Germinal center (tissue), 1 donor: Measurements from ENCODE around the gene FMNL3.

Experiments
- DNase-seq: peaks from one replicate; pipeline ENCODE4 v3.0.0; 2012; ENCODE audit warnings: mixed read lengths, low spot score

Gene FMNL3

DNA sequence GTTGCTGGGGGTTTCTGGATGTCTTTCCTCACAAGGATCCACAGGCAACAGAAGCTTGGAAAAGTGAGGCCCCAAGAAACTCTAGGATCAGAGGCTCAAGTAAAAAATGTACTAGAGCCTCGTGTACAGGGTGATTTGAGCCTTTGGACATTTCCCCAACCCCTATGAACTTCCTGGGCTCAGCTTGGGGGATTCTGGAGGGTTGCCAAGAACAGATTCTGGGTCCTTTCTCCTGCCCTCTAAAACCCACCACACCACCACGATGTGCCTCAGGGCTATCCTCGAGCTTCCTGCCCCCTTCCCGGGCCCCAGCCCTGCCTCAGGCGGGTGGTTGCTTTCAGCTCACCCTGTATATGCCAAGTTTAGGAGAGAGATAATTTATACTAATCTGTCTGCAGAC, 102.3 kb downstream of the FMNL3 start:
- no peak for DNase-seq

DNA sequence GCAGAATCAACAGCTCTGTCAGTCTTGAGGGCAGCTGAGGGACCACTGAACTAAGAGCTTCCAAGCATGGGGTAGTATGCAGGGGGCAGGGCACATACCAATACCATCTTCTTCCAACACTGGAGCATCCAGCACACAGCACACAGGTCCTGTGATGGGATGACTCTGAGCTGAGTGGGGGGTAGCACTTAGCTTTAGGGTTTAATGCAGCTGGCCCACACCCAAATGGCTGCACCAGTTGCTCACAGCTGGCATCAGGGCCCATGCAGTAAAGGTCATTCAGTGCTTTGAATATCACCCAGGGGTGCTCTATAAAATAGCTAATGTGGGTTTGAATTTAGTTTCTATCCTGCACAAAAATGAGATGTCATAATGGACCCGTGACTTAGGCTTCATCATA, 103.5 kb downstream of the FMNL3 start:
- DNase-seq = no peak

DNA sequence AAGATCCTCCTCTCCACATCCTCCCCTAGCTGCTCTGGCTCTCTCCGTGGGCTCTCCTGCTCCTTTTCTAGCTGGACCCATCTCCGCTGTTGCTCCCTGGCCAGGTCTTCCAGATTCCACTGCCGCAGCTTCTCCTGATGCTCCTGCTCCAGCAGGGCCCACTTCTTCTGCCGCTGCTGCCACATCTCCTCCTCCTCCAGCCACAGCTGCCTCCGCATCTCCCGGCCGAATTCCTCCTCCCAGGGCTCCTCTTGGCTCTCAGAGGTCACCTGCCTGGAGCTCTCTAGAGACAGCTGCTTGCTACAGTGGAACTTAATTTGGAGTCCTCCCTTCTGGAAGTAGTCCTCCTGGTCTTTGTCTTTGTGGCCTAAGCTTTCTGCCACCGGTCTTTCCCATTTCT, 107.2 kb downstream of the FMNL3 start:
- no peak for DNase-seq

DNA sequence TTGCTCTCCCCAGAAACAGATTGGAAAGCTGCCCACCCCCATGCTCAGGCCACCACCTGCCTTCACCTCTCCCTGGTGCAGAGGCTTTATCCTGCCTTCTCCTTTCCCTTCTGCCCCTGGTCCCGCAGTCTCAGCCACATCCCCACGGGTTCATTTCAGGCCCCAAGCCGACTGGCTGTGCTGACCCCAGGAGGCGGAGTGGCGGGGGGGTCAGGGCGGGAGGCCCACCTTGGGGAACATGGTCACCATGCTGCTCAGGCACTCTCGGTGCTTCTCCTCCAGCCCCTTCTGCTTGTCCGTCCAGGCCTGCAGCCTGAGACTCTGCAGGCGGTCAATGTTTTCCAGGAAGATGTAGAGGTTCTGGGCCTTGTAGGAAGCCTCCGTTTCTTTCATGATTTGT, 108.7 kb downstream of the FMNL3 start:
- no peak for DNase-seq

DNA sequence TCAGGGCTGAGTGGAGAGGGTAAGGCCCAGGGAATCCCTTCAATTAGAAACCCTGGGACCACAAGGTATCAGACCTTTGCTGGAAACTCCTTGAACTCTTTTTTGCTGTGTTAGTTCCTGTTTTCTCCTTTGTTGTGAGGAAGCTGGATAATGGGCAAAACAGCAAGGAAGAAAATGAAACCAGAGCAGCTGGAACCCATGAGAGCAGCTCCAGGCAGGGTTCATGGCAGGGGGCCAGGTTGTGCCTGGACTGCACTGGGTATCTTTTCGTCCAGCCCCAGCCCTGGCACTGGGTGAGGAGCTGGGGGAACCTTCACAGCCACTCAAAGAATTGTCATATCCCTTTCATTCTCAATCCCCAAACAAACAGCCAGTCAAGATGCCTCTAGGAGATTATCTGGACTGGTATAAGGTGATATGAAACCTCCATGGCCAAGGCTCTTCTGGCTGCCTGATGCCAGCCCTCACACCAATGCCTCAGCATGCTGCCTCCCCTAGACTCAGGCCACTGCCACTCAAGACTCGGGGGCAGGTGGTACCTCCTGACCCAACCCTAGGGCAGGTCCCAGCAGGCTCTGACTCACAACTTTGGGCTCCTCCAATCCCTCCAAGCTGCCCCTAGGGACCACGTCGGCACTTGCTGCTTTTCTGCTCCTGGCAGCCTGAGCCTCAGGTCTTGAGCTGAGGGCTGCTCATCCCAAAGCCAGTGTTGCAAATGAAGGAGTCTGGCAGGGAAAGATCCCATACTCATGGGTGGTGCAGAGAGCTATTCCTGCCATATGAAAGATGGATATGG, 118.3 kb downstream of the FMNL3 start:
- no peak for DNase-seq

DNA sequence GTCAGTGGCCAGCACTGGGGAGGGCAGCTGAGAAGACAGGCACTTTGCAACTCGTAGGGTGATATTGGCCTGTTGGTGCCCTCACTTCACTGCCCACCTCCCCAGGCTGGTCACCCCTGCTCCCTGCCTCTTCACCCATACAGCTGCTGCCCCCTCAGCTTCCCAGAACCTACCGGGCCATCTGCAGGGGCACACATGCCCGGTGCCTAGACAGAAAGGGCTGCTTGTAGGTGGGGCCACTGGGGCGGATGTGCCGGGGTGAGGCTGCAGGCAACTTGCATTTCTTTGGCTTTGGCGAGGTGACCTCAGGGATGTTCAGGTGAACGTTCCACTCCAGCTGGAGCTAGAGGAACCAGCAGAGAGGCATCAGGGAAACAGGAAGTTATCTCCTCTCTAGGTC, 118.9 kb downstream of the FMNL3 start:
- DNase-seq = no peak

DNA sequence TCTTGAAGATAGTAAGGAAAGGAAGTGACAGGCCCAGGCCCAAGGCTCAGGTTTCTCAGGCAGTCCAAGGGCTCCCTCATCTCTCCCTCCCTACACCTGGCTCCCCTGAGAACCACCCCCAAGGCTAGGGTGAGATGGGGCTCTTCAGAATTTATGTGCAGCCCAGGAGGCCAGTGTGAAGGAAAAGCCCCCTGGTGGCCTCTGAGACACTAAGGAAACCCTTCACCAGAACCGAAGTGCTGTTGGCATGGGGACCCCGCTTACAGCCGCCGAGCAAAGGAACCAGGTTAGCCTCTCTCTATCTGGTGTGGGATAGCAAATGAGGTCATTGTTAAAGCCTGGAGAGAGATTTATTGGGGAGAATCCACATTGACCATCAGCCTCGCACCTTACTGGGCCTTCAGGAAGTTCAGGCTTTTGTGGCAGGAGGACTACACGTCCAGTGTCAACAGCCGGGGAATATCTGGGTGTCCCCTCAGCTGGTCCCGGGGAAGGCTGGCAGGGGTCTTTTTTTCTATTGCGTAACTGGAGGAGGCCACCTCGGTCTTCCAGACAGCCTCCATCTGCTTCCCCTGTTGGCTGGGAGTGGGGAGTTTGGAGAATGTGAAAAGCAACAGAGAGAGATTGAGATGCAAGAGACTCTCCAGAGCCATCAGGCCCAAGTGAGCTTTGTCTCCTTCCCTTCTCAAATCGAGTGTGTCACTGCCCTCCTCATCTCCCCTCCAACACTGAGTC, 119.9 kb downstream of the FMNL3 start:
- no peak for DNase-seq
